HepG2 (cell line): ENCODE measurements around the gene SPINK4. TPM values are rescaled to one million over a fixed set of nuclear protein-coding genes. Genes with fewer than 3 reads are reported as not detected.
A peak's percentile ranks its signal among the peaks of the same experiment; 100 is the strongest.

Experiments
- CC2D1A ChIP-seq: sonication (generic); formaldehyde crosslinking; IDR thresholded peaks from 2 replicates; pipeline ENCODE4 v1.8.1; 2023; ENCODE audit warnings: mild to moderate bottlenecking, missing genetic modification reagents
- DPF2 ChIP-seq: sonication (generic); formaldehyde crosslinking; IDR thresholded peaks from 2 replicates; pipeline ENCODE4 v1.4.0; 2020; ENCODE audit warnings: mild to moderate bottlenecking, low read depth, missing genetic modification reagents, borderline replicate concordance
- GTF3A ChIP-seq: sonication (generic); formaldehyde crosslinking; conservative IDR thresholded peaks from 2 replicates; pipeline ENCODE4 v1.4.0; 2020; ENCODE audit warnings: mild to moderate bottlenecking, missing genetic modification reagents
- KDM5A ChIP-seq: fragments of 200-600 bp; sonication (generic); IDR thresholded peaks from 2 replicates; pipeline ENCODE4 v1.7.0; 2018; ENCODE audit warnings: antibody characterized with exemption, mild to moderate bottlenecking, low read length, borderline replicate concordance
- MBNL3 ChIP-seq: fragments of 250-450 bp; sonication (Bioruptor Pico); conservative IDR thresholded peaks from 2 replicates; pipeline ENCODE4 v1.8.0; 2022; ENCODE audit warnings: mild to moderate bottlenecking, inconsistent platforms
- MIXL1 ChIP-seq: IDR thresholded peaks from 2 replicates; pipeline ENCODE4 v1.6.1; 2016
- MTA1 ChIP-seq: sonication (generic); formaldehyde crosslinking; IDR thresholded peaks from 2 replicates; pipeline ENCODE4 v1.4.0; 2020; ENCODE audit warnings: missing genetic modification reagents, mild to moderate bottlenecking, borderline replicate concordance
- MTF2 ChIP-seq: sonication (generic); formaldehyde crosslinking; IDR thresholded peaks from 2 replicates; pipeline ENCODE4 v1.5.0; 2020; ENCODE audit warnings: missing genetic modification reagents, borderline replicate concordance
- NCOA1 ChIP-seq: sonication (generic); formaldehyde crosslinking; IDR thresholded peaks from 2 replicates; pipeline ENCODE4 v1.9.0; 2021; ENCODE audit warnings: missing genetic modification reagents
- ONECUT2 ChIP-seq: sonication (generic); formaldehyde crosslinking; IDR thresholded peaks from 2 replicates; pipeline ENCODE4 v1.4.0; 2020; ENCODE audit warnings: missing genetic modification reagents
- SAP130 ChIP-seq: IDR thresholded peaks from 2 replicates; pipeline ENCODE4 v1.6.1; 2016; ENCODE audit warnings: low read depth
- SNAPC2 ChIP-seq: sonication (generic); formaldehyde crosslinking; IDR thresholded peaks from 2 replicates; pipeline ENCODE4 v1.8.1; 2022; ENCODE audit warnings: mild to moderate bottlenecking, missing genetic modification reagents
- TERF1 ChIP-seq: sonication (generic); formaldehyde crosslinking; IDR thresholded peaks from 2 replicates; pipeline ENCODE4 v1.8.0; 2022; ENCODE audit warnings: mild to moderate bottlenecking, missing genetic modification reagents, moderate library complexity
- ZBTB3 ChIP-seq: sonication (generic); formaldehyde crosslinking; IDR thresholded peaks from 2 replicates; pipeline ENCODE4 v1.4.0; 2020; ENCODE audit warnings: low read depth, mild to moderate bottlenecking, moderate library complexity, missing genetic modification reagents, borderline replicate concordance
- ZFP82 ChIP-seq: sonication (generic); formaldehyde crosslinking; IDR thresholded peaks from 2 replicates; pipeline ENCODE4 v1.5.1; 2020; ENCODE audit warnings: mild to moderate bottlenecking, missing genetic modification reagents, borderline replicate concordance
- ZNF44 ChIP-seq: sonication (generic); formaldehyde crosslinking; IDR thresholded peaks from 2 replicates; pipeline ENCODE4 v1.5.1; 2020; ENCODE audit warnings: mild to moderate bottlenecking, missing genetic modification reagents
- ZNF550 ChIP-seq: sonication (generic); formaldehyde crosslinking; IDR thresholded peaks from 2 replicates; pipeline ENCODE4 v1.4.0; 2020; ENCODE audit warnings: mild to moderate bottlenecking, missing genetic modification reagents, borderline replicate concordance
- ZNF670 ChIP-seq: sonication (generic); formaldehyde crosslinking; IDR thresholded peaks from 2 replicates; pipeline ENCODE4 v1.8.0; 2022; ENCODE audit warnings: mild to moderate bottlenecking, missing genetic modification reagents, borderline replicate concordance
- ZSCAN25 ChIP-seq: sonication (generic); formaldehyde crosslinking; IDR thresholded peaks from 2 replicates; pipeline ENCODE4 v1.8.0; 2022; ENCODE audit warnings: mild to moderate bottlenecking, missing genetic modification reagents
- polyA plus RNA-seq, 8 experiments: library from polyadenylated mRNA; depleted of rRNA in 3 of 8; stranded (reverse) in 7 of 8; unstranded in 1 of 8; fragments of >200 nt; fragmentation: Illumina TruSeq in 4 of 8; extraction: Trizol in 4 of 8; gene quantifications; 2 replicates each; pipeline versions ENCODE4 v1.2.1 to v1.2.3, GENCODE V29; 2011 to 2016; ENCODE audit warnings: low read depth in 4 of 8, missing spikeins in 1 of 8, mixed read lengths in 1 of 8; ENCODE audit not compliant: insufficient read depth in 1 of 8
- total RNA-seq, 5 experiments: library from RNA; depleted of rRNA; stranded (reverse); fragments of >200 nt; fragmentation: Illumina TruSeq; extraction: Trizol; gene quantifications; 2 replicates each; pipeline ENCODE4 v1.2.3, GENCODE V29; 2016; ENCODE audit warnings: low read depth in 1 of 5
- TF ChIP-seq, protein P1 (sequence below): sonication (generic); formaldehyde crosslinking; IDR thresholded peaks from 2 replicates; pipeline ENCODE4 v1.4.0; 2020; ENCODE audit warnings: mild to moderate bottlenecking, missing genetic modification reagents
- TF ChIP-seq, protein P2 (sequence below): IDR thresholded peaks from 2 replicates; pipeline ENCODE4 v1.6.1; 2016; ENCODE audit warnings: control low read depth
- TF ChIP-seq, protein P3 (sequence below): sonication (generic); formaldehyde crosslinking; IDR thresholded peaks from 2 replicates; pipeline ENCODE4 v1.8.0; 2023; ENCODE audit warnings: mild to moderate bottlenecking, missing genetic modification reagents
- TF ChIP-seq, protein P4 (sequence below): sonication (generic); formaldehyde crosslinking; IDR thresholded peaks from 2 replicates; pipeline ENCODE4 v1.5.0; 2020; ENCODE audit warnings: missing genetic modification reagents, mild to moderate bottlenecking, borderline replicate concordance

The SPINK4 gene
- total and polyA plus RNA-seq, 2 of the 13 experiments (the other 11 are each of a cell fraction or from before 2014, with no cell fraction given) = 0.53 to 3.4 TPM

GRCh38 chr9:33290247-33291030 lies 50.5 kb downstream of the SPINK4 start, which contains the start of gene NFX1 (continued):
- TF ChIP-seq, protein P1, sequence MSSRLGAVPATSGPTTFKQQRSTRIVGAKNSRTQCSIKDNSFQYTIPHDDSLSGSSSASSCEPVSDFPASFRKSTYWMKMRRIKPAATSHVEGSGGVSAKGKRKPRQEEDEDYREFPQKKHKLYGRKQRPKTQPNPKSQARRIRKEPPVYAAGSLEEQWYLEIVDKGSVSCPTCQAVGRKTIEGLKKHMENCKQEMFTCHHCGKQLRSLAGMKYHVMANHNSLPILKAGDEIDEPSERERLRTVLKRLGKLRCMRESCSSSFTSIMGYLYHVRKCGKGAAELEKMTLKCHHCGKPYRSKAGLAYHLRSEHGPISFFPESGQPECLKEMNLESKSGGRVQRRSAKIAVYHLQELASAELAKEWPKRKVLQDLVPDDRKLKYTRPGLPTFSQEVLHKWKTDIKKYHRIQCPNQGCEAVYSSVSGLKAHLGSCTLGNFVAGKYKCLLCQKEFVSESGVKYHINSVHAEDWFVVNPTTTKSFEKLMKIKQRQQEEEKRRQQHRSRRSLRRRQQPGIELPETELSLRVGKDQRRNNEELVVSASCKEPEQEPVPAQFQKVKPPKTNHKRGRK = no peak
- TF ChIP-seq ZFP82 (CRISPR knock-in tag) = peak; percentile 83; the same call in 1 of the 2 replicates
- peak; percentile 88; the same call in 1 of the 2 replicates for TF ChIP-seq GTF3A
- TF ChIP-seq ZSCAN25 (CRISPR knock-in tag) = peak; percentile 80; the same call in 1 of the 2 replicates
- peak; percentile 88 for TF ChIP-seq KDM5A
- peak; percentile 43; the same call in 1 of the 2 replicates for TF ChIP-seq MTA1 (CRISPR knock-in tag)
- TF ChIP-seq ZBTB3 (CRISPR knock-in tag) = 0 out of 2 replicates have a peak, but pooled peaks have one; percentile 59
- no peak; the same call in 1 of the 2 replicates for TF ChIP-seq MTF2 (CRISPR knock-in tag)
- TF ChIP-seq ONECUT2 = peak; percentile 50; the same call in 1 of the 2 replicates
- no peak for TF ChIP-seq MBNL3
- peak; percentile 90; the same call in 1 of the 2 replicates for TF ChIP-seq ZNF670 (CRISPR knock-in tag)
- peak; percentile 99 for TF ChIP-seq SAP130 (CRISPR knock-in tag)
- no peak for TF ChIP-seq SNAPC2 (CRISPR knock-in tag)
- TF ChIP-seq, protein P2, sequence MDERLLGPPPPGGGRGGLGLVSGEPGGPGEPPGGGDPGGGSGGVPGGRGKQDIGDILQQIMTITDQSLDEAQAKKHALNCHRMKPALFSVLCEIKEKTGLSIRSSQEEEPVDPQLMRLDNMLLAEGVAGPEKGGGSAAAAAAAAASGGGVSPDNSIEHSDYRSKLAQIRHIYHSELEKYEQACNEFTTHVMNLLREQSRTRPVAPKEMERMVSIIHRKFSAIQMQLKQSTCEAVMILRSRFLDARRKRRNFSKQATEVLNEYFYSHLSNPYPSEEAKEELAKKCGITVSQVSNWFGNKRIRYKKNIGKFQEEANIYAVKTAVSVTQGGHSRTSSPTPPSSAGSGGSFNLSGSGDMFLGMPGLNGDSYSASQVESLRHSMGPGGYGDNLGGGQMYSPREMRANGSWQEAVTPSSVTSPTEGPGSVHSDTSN (CRISPR knock-in tag) = no peak
- peak; percentile 69; the same call in 1 of the 2 replicates for TF ChIP-seq NCOA1 (CRISPR knock-in tag)
- TF ChIP-seq ZNF550 (CRISPR knock-in tag) = no peak
- TF ChIP-seq ZNF44 = peak; percentile 97
- TF ChIP-seq, protein P3, sequence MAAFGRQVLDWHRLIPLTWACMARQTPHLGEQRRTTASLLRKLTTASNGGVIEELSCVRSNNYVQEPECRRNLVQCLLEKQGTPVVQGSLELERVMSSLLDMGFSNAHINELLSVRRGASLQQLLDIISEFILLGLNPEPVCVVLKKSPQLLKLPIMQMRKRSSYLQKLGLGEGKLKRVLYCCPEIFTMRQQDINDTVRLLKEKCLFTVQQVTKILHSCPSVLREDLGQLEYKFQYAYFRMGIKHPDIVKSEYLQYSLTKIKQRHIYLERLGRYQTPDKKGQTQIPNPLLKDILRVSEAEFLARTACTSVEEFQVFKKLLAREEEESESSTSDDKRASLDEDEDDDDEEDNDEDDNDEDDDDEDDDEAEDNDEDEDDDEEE = no peak; the same call in 1 of the 2 replicates
- TF ChIP-seq CC2D1A (CRISPR knock-in tag) = peak; percentile 41; the same call in 1 of the 2 replicates
- TF ChIP-seq TERF1 (CRISPR knock-in tag) = no peak
- TF ChIP-seq MIXL1 = peak; percentile 28; the same call in 1 of the 2 replicates
- TF ChIP-seq DPF2 (CRISPR knock-in tag) = no peak
- TF ChIP-seq, protein P4, sequence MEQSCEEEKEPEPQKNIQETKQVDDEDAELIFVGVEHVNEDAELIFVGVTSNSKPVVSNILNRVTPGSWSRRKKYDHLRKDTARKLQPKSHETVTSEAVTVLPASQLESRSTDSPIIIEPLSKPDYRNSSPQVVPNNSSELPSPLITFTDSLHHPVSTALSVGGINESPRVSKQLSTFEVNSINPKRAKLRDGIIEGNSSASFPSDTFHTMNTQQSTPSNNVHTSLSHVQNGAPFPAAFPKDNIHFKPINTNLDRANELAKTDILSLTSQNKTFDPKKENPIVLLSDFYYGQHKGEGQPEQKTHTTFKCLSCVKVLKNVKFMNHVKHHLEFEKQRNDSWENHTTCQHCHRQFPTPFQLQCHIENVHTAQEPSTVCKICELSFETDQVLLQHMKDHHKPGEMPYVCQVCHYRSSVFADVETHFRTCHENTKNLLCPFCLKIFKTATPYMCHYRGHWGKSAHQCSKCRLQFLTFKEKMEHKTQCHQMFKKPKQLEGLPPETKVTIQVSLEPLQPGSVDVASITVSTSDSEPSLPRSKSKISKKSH = peak; percentile 98
